NCI-H82 (cell line): ENCODE data around the gene TMEM74B.

Source experiments
- DNase-seq: peaks from one replicate; lab custom pipeline; 2025; lab: John Stamatoyannopoulos, UW

Gene TMEM74B

GRCh38 chr20:1205802-1206201 is 21.0 kb upstream of the TMEM74B start:
- DNase-seq = no peak

DNA sequence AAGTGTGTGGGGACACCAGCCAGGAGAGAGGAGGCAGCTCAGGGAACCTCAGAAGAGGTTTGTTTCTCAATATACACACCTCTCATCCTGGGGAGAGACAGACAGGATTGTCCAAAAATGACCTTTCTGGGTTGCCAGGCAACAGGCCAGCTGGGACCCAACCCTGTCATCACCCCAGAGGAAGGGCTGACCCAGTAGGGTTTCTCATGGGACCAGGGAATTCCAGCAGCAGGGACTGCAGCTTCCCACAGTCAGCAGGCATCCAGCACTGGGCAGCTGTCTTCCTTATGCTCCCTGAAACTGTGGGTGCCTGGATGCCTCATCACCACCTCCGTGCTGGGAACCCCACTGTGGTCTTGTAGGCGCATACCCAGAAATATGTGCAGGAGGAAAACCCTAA is 19.8 kb upstream of the TMEM74B start:
- DNase-seq = no peak

DNA sequence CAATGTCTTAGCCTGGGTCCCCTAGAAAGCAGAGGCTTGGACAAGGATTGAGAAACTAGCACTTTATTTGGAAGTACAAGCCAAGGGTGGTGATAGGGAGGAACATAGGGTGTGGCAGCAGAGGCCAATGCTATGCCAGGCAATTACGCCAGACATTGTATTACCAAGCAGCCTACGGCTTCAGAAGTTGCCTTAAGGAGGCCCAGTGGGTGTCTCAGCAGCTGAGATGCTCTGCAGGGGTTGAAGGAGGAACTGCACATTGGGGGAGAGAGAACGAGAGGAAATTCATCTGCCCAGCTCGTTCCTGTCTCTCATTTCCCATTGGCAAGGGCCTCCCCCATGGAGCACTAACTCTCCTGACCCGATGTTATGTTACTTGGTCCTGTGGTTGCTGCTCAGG is 19.3 kb upstream of the TMEM74B start:
- DNase-seq = no peak

DNA sequence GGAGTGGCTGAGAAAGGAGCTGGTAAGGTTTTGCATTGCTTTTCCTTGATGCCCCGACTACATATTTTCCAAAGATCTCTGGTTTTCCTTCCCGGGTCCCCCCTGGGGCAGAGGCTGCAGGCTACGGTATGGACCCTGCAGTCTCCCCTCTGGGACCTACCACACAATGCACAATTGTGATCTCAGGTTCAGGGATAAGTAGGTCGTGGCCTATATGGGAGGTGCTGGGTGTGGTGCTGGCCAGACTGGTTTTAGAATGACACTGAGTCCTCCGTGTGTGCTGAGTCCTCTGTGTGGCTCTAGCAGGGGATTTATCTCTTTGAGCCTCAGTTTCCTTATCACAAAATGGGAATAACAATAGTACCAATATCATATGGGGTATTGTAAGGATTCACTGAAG is 18.8 kb upstream of the TMEM74B start:
- no peak for DNase-seq

GRCh38 chr20:1202762-1203504 is 18.2 kb upstream of the TMEM74B start, which contains the start of gene C20orf202:
Gene C20orf202, plus strand, starts transcription at chr20:1203454. Its CDS starts 132 bp downstream, at chr20:1203586.
- DNase-seq = no peak

- no peak for DNase-seq
These were observed 15.2 kb upstream of the TMEM74B start for GRCh38 chr20:1199964-1200363.

DNA sequence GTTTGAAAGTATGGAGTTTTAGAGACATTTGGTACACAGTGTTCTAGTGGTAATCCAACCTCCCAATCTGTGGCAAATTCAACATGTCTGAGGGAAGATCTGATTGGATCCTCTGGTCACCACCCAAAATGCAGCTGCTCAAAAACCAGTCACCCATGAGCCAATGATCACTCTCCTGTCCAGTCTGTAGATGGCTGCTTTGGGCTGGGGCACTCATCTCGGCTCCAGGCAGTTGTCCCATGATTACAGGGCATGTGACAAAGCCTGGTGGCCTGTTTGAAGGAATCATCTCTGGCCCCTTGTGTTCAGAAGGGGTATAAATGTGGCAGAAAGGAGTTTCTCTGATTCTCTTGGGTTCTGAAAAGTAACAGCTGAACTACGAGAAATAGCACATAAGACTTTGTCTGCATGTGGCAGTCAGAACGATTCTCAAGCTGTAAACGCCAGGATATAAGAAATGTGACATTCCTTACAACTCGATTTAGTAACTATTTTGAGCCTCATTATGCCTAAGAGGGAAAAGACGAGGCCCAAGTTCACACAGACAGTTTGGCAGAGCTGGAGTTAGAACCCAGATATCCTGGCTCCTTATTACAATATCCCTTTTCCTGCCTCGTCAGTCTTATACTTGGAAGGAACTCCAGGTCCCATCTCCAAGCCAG is 14.6 kb upstream of the TMEM74B start:
- DNase-seq = no peak

- DNase-seq = no peak
These were observed 14.0 kb upstream of the TMEM74B start for GRCh38 chr20:1198751-1199150.

GRCh38 chr20:1197801-1198200 is 13.0 kb upstream of the TMEM74B start:
- no peak for DNase-seq

- no peak for DNase-seq
These were observed 11.9 kb upstream of the TMEM74B start for GRCh38 chr20:1196634-1197033.

- no peak for DNase-seq
These were observed 10.4 kb upstream of the TMEM74B start for GRCh38 chr20:1195226-1195625.

GRCh38 chr20:1191299-1191698 is 6.5 kb upstream of the TMEM74B start:
- no peak for DNase-seq

DNA sequence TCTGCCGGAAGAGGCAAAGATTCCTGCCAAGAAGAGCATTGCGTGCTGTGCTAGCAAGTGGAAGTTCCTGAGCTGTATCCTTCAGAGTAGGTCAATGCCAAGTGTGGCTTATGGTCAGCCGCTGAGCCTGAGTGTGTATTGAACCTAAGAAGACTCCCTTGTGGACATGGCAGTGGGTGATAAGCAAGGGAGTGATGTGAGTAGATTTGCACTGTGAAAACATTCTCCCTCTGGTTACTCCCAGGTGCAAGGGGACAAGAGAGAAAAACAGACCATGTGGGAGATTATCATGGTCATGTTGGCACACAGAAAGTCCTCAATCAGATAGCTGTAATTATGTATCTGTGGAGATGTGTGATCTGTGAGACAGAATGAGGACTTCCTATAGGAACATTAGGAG is 6.1 kb upstream of the TMEM74B start:
- no peak for DNase-seq

- no peak for DNase-seq
These were observed 5.0 kb upstream of the TMEM74B start for GRCh38 chr20:1189827-1190226.

DNA sequence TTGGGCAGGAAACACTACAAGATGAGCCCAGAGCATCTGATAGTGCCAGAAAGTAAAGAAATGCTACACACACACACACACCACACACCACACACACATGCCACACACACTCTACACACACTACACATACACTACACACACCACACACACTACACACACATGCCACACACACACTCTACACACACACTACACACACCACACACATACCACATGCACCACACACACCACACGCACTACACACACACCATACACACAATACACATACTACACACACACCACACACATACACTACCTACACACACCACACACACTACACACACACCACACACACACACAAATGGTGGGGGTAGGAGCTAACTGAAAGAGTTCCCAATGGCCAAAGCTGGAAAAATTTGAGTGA is 3.6 kb upstream of the TMEM74B start:
- no peak for DNase-seq

DNA sequence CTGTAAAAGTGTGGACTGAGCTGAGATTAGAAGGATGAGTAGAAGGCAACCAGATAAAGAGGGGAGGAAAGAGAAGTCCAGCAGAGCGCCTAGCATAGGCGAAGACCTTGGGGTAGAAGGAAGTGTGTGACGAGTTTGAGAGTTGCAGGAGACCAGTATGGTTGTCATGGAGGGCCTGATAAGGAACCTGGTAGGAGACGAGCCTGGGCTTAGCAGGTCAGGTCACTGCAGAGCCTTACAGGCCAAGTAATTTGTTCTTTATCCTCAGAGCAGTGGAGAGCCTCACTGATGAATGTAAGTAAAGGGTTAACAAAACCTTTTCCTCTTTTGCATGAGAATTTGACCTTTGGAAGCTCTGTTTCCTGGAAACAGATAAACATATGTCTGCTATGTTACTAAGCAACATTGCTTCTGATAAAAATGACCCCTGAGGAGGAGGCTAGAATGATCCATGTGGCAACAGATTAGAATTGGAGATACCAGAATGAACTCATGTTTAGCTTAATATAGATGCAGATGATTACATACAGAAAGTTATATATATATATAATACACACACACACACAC is 2.9 kb upstream of the TMEM74B start:
- DNase-seq = no peak

DNA sequence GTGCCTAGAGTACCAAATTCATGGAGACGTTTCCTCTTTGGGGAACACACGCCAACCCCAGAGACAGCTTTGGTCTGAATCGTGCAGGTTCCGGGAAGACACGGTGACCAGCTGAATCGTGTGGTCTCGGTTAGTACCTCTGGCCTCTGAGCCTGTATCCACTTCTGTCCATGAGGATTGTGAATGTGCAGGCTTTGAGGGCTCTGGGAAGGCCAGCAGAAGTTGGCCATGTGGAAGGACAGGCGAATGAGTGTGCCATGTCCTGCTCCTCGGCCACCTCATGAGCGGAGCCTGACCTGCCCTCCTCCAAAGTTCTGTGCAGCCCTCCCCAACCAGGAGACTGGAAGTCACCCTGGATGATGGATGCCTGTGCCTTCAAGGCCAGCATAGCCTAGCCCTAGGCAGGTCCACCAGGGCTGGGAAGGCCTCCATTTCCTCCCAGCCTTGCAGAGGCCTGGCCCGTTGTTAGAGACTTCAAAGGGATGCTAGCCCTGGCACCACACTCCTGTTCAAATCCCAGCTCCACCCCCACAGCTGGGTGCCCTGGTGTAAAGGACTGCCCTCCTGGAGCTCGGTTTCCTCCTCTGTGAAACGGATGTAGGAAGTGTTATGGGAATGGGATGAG is 1.7 kb upstream of the TMEM74B start:
- no peak for DNase-seq

- DNase-seq = peak; percentile 74
These were observed 1.1 kb upstream of the TMEM74B start for GRCh38 chr20:1185790-1186334.

DNA sequence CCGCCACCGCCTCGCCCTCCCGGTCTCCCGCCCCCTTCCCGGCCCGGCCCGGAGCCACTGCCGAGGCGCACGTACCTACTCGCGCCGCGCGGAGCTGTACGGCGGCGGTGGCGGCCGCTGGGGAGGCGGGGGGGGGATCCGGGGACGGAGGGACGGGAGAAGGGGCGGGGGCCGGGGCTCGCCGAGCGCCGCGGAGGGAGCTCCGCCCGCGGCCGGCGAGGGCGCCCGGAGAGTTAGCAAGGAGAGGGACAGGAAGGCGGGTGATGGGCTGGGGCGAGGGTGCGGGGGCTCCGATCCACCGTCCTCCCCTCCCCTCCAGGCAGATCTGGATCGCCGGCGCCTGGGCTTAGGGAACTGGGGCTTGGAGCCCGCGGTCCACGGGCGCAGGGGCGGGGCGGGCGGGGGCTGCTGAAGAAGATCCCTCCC is 548 bp upstream of the TMEM74B start:
- peak; percentile 58 for DNase-seq

- DNase-seq = no peak
These were observed 532 bp downstream of the TMEM74B start for GRCh38 chr20:1184260-1184637.

DNA sequence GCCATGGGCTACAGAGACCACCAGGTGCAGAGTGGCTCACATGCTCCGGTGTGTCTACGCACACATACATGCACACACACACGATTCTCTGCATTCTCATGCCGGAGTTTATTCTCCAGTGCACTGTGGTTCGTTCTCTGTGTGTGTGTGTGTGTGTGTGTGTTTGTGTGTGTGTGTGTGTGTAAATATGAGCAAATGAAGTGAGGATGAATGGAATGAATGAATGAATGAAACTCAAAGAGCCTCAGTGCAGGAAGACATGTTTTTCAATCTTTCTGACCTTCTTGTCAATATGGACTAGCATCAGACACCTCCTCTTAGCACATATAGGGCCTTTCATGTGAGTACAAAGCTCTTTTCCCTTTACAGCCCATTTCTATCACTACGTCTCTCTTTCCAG is 1.6 kb downstream of the TMEM74B start:
- no peak for DNase-seq

GRCh38 chr20:1182106-1182505 is 2.7 kb downstream of the TMEM74B start:
- no peak for DNase-seq

GRCh38 chr20:1180949-1181348 is 3.8 kb downstream of the TMEM74B start:
- DNase-seq = no peak
